Smooth muscle cell of the brain vasculature (primary cell): ENCODE data around the gene KRTAP17-1.
"Not testable (repeated sequence)": the region's sequence is repeated elsewhere in the genome, so short reads cannot be mapped to it uniquely, and the experiment has no call there.

ENCODE experiments used
- DNase-seq: peaks from one replicate; pipeline ENCODE4 v3.0.0-alpha.2; 2012; ENCODE audit warnings: low read depth, low spot score

Gene KRTAP17-1

GRCh38 chr17:41315204-41315794 lies at the start of gene KRTAP17-1:
KRTAP17-1 (minus strand) TSS chr17:41315710; CDS start chr17:41315650, 60 bp downstream.
- no peak for DNase-seq

GRCh38 chr17:41363881-41364280 lies 48.4 kb upstream of the KRTAP17-1 start:
- no peak for DNase-seq

- DNase-seq: no peak
Observed at GRCh38 chr17:41360296-41360995, 44.9 kb upstream of the KRTAP17-1 start.

GRCh38 chr17:41354536-41354935 lies 39.0 kb upstream of the KRTAP17-1 start:
- DNase-seq: no peak

GRCh38 chr17:41352597-41353366 lies 37.3 kb upstream of the KRTAP17-1 start:
- DNase-seq: no peak

- no peak for DNase-seq
Observed at GRCh38 chr17:41351177-41351576, 35.7 kb upstream of the KRTAP17-1 start.

GRCh38 chr17:41350381-41350878 lies 34.9 kb upstream of the KRTAP17-1 start, which contains the start of gene KRT33A:
KRT33A (minus strand) TSS chr17:41350828; CDS start chr17:41350767, 61 bp downstream.
- not testable (repeated sequence) for DNase-seq

- DNase-seq: no peak
Observed at GRCh38 chr17:41347869-41348760, 32.6 kb upstream of the KRTAP17-1 start.

- DNase-seq: not testable (repeated sequence)
Observed at GRCh38 chr17:41346421-41346820, 30.9 kb upstream of the KRTAP17-1 start.

GRCh38 chr17:41345992-41346391 lies 30.5 kb upstream of the KRTAP17-1 start:
- no peak for DNase-seq

GRCh38 chr17:41343029-41343428 lies 27.5 kb upstream of the KRTAP17-1 start:
- no peak for DNase-seq

- no peak for DNase-seq
Observed at GRCh38 chr17:41340934-41341861, 25.7 kb upstream of the KRTAP17-1 start.

GRCh38 chr17:41340494-41340893 lies 25.0 kb upstream of the KRTAP17-1 start:
- no peak for DNase-seq

- DNase-seq: no peak
Observed at GRCh38 chr17:41339571-41340172, 24.2 kb upstream of the KRTAP17-1 start.

GRCh38 chr17:41338961-41339485 lies 23.5 kb upstream of the KRTAP17-1 start:
- no peak for DNase-seq

GRCh38 chr17:41335747-41336146 lies 20.2 kb upstream of the KRTAP17-1 start:
- DNase-seq: no peak

GRCh38 chr17:41334385-41335305 lies 19.1 kb upstream of the KRTAP17-1 start:
- no peak for DNase-seq

GRCh38 chr17:41333836-41334235 lies 18.3 kb upstream of the KRTAP17-1 start:
- DNase-seq: no peak
